ENCODE measurements around the gene TMEM254.
"Not testable (repeated sequence)": the region's sequence is repeated elsewhere in the genome, so short reads cannot be mapped to it uniquely, and the experiment has no call there.

Gene TMEM254

DNA sequence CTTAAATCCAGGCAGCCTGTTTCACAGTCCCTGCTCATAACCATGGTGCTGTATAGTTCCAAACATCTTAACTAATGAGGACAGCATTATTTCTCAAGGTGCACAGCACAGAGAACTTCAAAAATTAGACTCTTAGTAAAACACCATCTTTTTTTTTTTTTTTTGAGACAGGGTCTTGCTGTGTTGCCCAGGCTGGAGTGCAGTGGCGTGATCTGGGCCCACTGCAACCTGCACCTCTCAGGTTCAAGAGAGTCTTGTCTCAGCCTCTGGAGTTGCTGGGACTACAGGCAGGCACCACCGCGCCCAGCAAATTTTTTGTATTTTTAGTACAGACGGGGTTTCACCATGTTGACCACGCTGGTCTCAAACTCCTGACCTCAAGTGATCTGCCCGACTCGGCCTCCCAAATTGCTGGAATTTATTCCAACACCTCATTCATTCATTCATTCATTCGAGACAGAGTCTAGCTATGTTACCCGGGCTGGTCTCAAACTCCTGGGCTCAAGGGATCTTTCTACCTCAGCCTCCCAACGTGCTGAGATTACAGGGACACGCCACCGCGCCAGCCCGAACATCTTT lies 507 bp upstream of the TMEM254 start:
- no peak for DNase-seq

DNA sequence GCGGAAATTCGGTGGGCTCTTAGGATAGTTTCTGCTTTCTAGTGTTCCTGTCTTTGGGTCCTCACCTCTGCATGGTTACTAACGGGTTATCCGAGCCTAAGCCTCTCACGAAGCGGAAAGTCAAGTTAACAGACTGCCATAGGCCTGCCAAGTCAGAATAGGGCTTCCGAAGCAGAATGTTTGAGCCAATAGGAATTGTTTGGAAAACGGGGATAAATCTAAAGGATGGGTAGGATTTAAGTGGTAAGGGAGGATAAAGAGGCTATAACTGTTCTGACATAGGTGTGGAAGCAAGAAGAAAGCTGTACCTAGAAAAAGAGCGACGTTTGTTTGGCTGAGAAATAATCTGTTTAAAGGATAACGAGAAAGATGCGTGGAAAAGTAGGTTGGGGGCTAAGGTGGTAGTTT lies 851 bp downstream of the TMEM254 start:
- DNase-seq = no peak

- DNase-seq = no peak
Observed at GRCh38 chr10:80081026-80081425, 2.6 kb downstream of the TMEM254 start.

DNA sequence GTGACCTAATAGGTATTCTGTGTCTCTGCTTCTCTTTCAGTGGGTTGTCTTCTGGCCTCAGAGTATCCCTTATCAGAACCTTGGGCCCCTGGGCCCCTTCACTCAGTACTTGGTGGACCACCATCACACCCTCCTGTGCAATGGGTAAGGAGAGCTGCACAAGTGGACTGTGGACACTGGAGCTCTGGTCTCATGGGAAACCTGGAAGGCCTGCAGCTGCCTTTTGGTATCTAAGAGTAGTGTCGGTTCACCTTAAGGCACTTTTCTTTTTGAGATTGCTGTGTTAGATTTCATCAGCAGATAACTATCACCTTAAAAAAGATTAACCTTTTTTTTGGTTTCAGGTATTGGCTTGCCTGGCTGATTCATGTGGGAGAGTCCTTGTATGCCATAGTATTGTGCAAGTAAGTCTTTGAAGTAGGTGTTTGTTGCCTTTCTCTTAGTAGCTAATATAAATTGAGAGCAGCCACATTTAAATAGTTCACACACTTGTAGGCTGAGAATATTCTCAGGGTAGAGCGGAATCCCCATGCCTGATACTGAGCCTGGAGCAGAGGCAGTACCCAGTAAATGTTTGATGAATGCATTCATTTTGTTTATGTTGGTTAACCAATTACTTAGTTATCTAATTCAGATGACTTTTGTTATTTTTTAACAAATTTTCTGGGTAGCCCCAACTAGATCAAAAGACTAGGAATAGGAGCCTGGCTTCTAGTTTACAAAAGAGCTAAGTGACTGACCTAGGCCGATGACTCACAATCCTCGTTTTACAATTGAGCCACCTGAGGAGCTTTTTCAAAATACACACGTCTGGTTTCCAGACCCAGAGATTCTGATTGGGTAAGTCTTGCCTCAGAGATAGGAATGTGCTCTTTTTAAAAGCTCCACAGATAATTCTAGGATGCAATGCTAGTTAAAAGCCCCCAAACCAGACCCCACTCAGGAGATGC lies 3.6 kb downstream of the TMEM254 start:
- DNase-seq = no peak

DNA sequence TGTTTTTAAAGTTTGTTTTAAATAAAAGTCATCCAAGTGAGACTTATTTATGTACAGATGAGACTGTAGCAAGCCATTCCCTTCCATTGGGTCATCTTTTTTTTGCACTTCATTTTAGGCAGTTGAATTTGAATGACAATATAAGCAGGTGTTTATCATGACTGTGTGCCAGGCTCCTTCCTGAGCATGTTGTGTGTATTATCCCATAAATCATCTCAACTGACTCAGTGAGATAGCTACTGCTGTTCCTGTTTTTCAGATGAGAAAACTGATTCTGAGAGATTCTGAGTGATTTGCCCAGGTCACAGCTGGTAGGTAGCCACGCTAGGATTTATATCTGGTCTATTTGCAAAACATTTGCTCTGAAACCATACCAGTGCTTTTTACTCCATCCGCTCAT lies 11.7 kb downstream of the TMEM254 start:
- no peak for DNase-seq

GRCh38 chr10:80094231-80094630 lies 15.8 kb downstream of the TMEM254 start:
- no peak for DNase-seq

DNA sequence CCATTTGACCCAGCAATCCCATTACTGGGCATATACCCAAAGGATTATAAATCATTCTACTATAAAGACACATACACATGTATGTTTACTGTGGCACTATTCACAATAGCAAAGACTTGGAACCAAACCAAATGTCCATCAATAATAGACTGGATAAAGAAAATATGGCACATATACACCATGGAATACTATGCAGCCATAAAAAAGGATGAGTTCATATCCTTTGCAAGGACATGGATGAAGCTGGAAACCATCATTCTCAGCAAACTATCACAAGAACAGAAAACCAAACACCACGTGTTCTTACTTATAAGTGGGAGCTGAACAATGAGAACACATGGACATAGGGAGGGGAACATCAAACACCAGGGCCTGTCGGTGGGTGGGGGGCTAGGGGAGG lies 19.8 kb downstream of the TMEM254 start:
- DNase-seq = not testable (repeated sequence)

GRCh38 chr10:80099295-80099694 lies 20.8 kb downstream of the TMEM254 start:
- DNase-seq = not testable (repeated sequence)

DNA sequence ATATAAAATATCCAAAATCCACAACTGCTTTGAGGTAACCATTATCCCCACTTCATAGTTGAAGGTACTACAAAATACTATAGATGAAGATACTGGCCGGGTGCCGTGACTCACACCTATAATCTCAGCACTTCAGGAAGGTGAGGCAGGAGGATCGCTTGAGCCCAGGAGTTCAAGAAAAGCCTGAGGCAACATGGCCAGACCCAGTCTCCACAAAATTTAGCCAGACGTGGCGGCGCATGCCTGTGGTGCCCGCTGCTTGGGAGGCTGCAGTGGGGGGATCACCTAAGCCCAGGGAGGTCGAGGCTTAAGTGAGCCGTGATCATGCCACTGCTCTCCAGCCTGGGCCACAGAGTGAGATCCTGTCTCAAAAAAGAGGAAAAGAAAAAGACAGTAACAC lies 21.7 kb downstream of the TMEM254 start:
- DNase-seq = no peak

- DNase-seq = no peak
Observed at GRCh38 chr10:80100861-80101695, 22.6 kb downstream of the TMEM254 start.

DNA sequence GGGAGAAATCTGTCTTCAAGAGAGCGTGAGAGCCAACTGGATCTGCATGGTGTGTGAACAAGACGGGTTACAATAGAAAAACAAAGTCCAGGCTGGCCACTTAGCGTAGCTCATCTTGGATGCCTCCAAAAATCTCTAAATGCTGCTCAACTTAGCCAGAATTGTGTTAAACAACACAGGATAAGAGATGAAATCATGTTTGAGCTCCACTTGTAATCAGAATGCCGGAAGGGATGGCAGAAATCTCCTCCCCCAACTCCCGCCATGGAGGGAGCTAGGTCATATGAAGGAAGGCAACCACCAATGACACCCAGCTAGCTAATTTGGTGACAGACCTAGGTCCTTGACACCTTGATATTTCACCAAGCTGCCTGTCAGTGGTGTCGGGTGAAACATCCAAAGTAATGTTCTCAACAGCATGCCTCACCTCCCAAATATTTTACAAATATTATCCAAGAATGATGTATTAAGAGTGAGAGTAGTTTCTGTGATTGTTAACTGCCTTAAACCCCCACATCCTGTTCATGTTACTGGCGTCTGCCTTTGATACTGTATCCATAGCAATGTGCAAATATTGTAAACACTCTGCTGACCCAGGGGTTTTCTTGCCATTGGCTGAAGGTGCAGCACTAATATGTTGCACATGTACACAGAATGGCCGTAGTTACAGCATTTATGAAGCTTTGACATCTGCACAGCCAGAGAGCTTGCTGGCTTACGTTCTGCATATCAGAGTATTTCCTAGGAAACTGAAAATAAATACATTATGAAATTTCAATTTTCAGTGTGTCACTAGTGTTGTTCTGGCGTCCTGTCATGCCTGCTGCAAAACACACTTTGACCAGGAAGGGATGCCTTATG lies 25.8 kb downstream of the TMEM254 start:
- peak; percentile 84 for DNase-seq

DNA sequence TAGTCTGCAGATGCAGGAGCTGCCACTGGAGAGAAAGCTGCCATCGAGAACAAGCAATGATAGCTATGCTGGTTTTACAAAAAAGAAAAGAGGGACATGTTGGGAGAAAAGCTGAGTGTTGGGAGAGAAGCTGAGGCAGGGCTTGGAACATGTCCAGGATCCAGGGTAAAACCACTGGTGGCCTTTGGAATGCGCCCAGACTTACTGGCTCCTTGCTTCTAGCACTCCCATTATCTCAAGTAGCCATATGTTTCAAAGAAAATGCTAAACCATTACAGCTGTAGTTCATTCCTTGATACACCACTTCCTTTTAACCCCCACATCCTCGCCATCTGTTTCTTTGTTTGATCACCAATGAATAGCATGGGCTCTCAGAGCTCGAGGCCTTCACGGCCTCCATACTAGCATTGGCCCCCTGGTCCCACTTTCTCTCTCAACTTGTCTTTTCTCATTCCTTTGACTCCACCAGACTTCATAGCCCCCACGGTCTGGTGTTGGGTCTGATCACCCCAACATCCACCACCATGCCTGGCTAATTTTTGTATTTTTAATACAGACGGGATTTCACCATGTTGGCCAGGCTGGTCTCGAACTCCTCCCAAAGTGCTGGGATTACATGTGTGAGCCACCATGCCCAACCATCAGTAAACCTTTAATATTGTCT lies 30.2 kb downstream of the TMEM254 start:
- no peak for DNase-seq

DNA sequence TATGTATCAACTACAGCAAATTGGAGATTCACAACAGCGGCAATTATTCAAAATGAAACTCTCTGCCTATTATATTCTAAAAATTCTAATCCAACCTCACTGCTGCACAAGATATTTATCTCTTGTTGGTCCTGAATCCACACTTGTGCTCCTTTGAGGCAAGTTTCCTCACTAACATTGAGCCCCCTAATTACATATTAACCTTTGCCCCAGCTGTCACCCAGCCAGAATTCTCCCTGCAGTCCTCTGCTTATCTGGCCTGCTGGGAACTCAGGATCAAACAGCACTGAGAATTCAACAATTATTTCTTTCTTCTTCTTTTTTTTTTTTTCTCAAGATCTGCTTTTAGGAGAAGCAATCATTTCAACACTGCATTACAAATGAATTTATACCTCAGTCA lies 32.5 kb downstream of the TMEM254 start:
- no peak for DNase-seq

DNA sequence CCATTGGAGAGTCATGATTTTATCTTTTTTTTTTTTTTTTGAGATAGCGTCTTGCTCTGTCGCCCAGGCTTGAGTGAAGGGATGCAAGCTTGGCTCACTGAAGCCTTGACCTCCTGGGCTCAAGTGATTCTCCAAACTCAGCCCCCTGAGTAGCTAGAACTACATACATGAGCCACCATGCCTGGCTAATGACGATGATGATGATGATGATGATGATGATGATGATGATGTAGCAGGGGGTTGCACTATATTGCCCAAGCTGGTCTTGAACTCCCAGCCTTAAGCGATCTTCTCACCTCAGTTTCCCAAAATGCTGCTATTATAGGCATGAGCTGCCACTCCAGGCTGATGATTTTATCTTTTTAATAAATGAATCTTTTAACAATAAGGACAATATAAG lies 40.2 kb downstream of the TMEM254 start:
- no peak for DNase-seq

- no peak for DNase-seq
Observed at GRCh38 chr10:80122110-80122710, 43.7 kb downstream of the TMEM254 start.

DNA sequence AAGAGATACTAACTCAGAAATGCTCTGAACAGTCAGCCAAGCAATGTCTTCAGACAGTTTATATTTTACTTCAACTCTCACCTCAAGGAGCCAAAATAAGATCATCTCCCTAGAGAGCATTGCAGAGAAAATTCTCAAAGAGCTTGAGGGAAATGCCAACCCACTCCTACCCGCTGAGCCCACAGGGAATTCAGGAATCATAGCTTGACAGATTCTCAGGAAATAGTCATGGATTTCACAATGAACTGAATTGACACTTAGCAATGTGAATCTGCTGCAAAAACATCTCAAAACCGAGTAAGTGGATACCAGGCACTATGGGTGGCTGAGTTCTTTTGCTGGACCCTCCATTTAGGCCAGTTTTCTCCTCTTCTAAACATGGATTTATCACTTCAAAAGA lies 44.3 kb downstream of the TMEM254 start:
- no peak for DNase-seq

DNA sequence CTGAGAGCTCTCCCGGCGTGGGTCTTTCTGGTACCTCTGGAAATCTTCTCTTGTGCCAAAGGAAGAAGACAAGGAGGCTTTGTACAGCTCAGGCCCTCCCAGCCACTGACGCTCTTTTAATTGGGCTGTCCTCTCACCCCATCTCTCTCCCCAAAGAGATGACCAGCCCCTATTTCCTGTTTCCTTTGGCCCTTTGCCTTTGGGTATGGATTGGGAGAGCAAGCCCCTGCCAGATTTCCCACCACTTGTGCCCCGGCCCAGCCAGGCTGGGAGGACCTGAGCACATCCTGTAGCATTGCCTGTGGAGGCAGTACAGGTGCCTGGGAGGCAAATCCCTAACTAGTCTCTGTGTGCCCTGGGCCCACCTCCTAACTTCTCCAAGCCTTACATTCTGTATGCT lies 48.4 kb downstream of the TMEM254 start:
- no peak for DNase-seq

DNA sequence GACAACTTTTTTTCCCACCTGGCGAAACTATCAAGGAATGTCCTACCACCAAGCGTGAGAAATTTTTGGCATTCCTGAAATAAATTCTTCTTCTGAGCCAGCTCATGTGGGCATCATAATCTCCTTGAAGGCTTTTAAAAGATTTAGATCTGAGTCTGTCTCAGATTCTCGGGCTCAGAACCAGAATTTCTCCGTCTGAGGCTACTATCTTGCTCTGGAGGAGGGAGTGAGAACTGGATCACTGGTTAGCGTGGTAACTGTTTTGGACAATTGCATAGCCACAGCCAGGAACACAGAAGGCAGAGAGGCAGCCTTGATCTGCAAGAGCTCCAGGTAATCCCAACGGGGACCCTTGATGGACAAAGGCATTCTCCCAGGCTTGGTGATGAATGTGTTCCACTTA lies 53.0 kb downstream of the TMEM254 start:
- no peak for DNase-seq

- peak; percentile 29 for DNase-seq
Observed at GRCh38 chr10:80132299-80133139, 54.1 kb downstream of the TMEM254 start, which contains the start of gene PLAC9. Gene PLAC9, plus strand, starts transcription at chr10:80132730. Its CDS starts 33 bp downstream, at chr10:80132763.

GRCh38 chr10:80133206-80133605 lies 54.7 kb downstream of the TMEM254 start:
- no peak for DNase-seq
